ENCODE results near the gene KIF16B. TPM values are rescaled to one million over a fixed set of nuclear protein-coding genes. Genes with fewer than 3 reads are reported as not detected.

KIF16B gene
- total and polyA plus RNA-seq, 2 experiments from 2014 or later: 6.5 to 11.1 TPM

DNA sequence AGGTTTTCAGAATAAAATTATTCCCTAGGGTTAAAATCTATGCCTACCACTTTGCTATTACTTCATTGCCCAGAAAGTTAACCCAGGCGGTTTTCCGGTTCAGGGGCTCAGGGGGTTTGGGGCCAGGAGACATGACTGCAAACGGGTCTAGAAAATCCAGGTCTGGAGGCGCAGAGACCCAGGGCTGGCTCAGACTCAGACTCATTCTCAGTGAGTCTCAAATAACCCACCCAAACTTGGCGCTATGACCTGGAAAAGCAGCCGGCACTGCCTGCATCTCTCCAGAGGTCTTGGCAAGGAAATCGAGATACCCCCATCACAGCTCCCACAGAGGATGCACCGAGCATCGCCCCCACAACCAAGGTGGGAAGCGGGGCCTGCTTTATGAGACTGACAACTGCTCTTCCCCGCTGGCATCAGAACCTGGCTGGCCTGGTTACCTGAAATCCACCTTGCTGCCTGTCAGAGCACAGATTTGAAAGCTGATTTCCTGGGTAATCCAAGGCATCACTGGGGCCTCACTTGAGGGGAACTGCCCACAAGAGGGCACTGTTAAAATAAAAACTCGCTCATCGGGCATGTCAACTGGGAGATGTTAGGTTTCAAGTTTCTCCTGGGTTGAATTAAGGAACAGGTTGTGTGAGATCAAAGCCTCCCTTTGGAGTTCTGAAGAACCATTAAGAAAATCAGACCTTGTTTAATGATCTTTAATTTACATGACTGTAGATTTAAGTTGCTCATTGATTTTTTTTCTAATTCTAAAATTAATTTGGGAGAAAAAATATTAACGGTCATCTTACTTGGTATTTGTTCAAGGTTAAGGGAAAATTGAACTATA is 55.1 kb downstream of the KIF16B start:
- Histone ChIP-seq H3K4me2 (no peak overlapping the region), H2AFZ (no peak overlapping the region), H3F3A (replicated peaks; ENCODE audit: low read depth) (no peaks in the 10 kb centered on the region), H4K20me1 (replicated peaks; ENCODE audit: insufficient read depth) (no peaks in the 10 kb centered on the region), H3K4me3 (no peak overlapping the region), H3K4me1 (ENCODE audit: insufficient read depth) (peaks cover 14% of the 10 kb centered on the region; the same call in 1 of the 2 replicates), H3K27me3 (ENCODE audit: insufficient read depth) (no peaks in the 10 kb centered on the region), H3K27ac (ENCODE audit: low read depth) (no peak overlapping the region), H3K9me2 (ENCODE audit: insufficient read depth) (no peaks in the 10 kb centered on the region), H3K79me2 (replicated peaks; ENCODE audit: insufficient read depth) (no peaks in the 10 kb centered on the region), H3K36me3 (ENCODE audit: insufficient read depth) (no peaks in the 10 kb centered on the region)
- TF ChIP-seq, protein P1, sequence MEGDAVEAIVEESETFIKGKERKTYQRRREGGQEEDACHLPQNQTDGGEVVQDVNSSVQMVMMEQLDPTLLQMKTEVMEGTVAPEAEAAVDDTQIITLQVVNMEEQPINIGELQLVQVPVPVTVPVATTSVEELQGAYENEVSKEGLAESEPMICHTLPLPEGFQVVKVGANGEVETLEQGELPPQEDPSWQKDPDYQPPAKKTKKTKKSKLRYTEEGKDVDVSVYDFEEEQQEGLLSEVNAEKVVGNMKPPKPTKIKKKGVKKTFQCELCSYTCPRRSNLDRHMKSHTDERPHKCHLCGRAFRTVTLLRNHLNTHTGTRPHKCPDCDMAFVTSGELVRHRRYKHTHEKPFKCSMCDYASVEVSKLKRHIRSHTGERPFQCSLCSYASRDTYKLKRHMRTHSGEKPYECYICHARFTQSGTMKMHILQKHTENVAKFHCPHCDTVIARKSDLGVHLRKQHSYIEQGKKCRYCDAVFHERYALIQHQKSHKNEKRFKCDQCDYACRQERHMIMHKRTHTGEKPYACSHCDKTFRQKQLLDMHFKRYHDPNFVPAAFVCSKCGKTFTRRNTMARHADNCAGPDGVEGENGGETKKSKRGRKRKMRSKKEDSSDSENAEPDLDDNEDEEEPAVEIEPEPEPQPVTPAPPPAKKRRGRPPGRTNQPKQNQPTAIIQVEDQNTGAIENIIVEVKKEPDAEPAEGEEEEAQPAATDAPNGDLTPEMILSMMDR (conservative IDR thresholded peaks at IDR 0.05; ENCODE audit: low read depth in 2 of 2): peak; percentile 79 to 83
- TF ChIP-seq CREB1 (CRISPR knock-in tag; IDR thresholded peaks at IDR 0.05; ENCODE audit: low read depth) (no peak), EZH2 (IDR thresholded peaks at IDR 0.05; ENCODE audit: low read depth, unreplicated experiment) (no peak)
- TF ChIP-seq, protein P2, sequence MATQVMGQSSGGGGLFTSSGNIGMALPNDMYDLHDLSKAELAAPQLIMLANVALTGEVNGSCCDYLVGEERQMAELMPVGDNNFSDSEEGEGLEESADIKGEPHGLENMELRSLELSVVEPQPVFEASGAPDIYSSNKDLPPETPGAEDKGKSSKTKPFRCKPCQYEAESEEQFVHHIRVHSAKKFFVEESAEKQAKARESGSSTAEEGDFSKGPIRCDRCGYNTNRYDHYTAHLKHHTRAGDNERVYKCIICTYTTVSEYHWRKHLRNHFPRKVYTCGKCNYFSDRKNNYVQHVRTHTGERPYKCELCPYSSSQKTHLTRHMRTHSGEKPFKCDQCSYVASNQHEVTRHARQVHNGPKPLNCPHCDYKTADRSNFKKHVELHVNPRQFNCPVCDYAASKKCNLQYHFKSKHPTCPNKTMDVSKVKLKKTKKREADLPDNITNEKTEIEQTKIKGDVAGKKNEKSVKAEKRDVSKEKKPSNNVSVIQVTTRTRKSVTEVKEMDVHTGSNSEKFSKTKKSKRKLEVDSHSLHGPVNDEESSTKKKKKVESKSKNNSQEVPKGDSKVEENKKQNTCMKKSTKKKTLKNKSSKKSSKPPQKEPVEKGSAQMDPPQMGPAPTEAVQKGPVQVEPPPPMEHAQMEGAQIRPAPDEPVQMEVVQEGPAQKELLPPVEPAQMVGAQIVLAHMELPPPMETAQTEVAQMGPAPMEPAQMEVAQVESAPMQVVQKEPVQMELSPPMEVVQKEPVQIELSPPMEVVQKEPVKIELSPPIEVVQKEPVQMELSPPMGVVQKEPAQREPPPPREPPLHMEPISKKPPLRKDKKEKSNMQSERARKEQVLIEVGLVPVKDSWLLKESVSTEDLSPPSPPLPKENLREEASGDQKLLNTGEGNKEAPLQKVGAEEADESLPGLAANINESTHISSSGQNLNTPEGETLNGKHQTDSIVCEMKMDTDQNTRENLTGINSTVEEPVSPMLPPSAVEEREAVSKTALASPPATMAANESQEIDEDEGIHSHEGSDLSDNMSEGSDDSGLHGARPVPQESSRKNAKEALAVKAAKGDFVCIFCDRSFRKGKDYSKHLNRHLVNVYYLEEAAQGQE (IDR thresholded peaks at IDR 0.05; ENCODE audit: unreplicated experiment): no peak
- peak; percentile 96 for ATAC-seq
- H3K4me3 Mint-ChIP-seq: no peak overlapping the region
- H3K9me3 Mint-ChIP-seq: no peaks in the 10 kb centered on the region; the same call in 1 of the 3 replicates
- peaks cover 36% of the 10 kb centered on the region for H3K4me1 Mint-ChIP-seq
- H3K36me3 Mint-ChIP-seq (ENCODE audit: low read depth): peaks cover 16% of the 10 kb centered on the region
- no peaks in the 10 kb centered on the region for H3K27me3 Mint-ChIP-seq (ENCODE audit: insufficient read depth, low read depth, poor library complexity)
- peak; percentile 88 for DNase-seq (ENCODE audit: low spot score)
- no peak overlapping the region for H3K27ac Mint-ChIP-seq

DNA sequence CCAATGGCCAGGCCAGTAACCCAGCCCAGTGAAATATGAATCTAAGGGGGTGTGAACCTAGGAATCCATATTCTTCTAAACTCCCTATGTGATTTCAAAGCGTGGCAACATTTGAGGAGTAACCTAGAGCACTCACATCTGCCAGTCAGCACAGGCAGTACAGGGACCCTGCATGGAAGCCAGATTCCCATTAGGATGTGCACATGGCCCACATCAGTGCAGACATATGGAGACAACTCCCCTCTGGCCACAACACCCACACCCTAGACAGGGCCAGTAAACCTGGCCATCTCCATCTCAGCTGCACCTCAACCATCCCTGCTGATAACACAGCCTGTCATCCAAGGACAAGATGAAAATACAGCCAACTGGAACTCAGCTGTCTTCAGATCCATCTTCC is 56.5 kb downstream of the KIF16B start:
- Mint-ChIP-seq H3K36me3 (ENCODE audit: low read depth) (peaks cover 9% of the 10 kb centered on the region), H3K9me3 (no peaks in the 10 kb centered on the region; the same call in 2 of the 3 replicates), H3K4me1 (peaks cover 36% of the 10 kb centered on the region), H3K4me3 (no peak overlapping the region), H3K27me3 (ENCODE audit: insufficient read depth, low read depth, poor library complexity) (no peaks in the 10 kb centered on the region), H3K27ac (no peak overlapping the region)
- DNase-seq (ENCODE audit: low spot score) (no peak), ATAC-seq (no peak)
- no peak overlapping the region for H3K27ac ChIP-seq (ENCODE audit: low read depth)
- H3K4me1 ChIP-seq (ENCODE audit: insufficient read depth): peaks cover 14% of the 10 kb centered on the region; the same call in 1 of the 2 replicates
- no peak overlapping the region for H3K4me2 ChIP-seq
- H3K79me2 ChIP-seq (replicated peaks; ENCODE audit: insufficient read depth): no peaks in the 10 kb centered on the region
- no peaks in the 10 kb centered on the region for H4K20me1 ChIP-seq (replicated peaks; ENCODE audit: insufficient read depth)
- no peaks in the 10 kb centered on the region for H3F3A ChIP-seq (replicated peaks; ENCODE audit: low read depth)
- no peaks in the 10 kb centered on the region for H3K9me2 ChIP-seq (ENCODE audit: insufficient read depth)
- no peaks in the 10 kb centered on the region for H3K27me3 ChIP-seq (ENCODE audit: insufficient read depth)
- H3K36me3 ChIP-seq (ENCODE audit: insufficient read depth): no peaks in the 10 kb centered on the region
- H2AFZ ChIP-seq: no peak overlapping the region
- H3K4me3 ChIP-seq: no peak overlapping the region
- TF ChIP-seq, protein P2 (IDR thresholded peaks at IDR 0.05; ENCODE audit: unreplicated experiment): no peak
- TF ChIP-seq, protein P1 (conservative IDR thresholded peaks at IDR 0.05; ENCODE audit: low read depth in 2 of 2): no peak
- TF ChIP-seq POLR2AphosphoS5 (IDR thresholded peaks at IDR 0.05; ENCODE audit: low read depth): no peak
- TF ChIP-seq, protein P3, sequence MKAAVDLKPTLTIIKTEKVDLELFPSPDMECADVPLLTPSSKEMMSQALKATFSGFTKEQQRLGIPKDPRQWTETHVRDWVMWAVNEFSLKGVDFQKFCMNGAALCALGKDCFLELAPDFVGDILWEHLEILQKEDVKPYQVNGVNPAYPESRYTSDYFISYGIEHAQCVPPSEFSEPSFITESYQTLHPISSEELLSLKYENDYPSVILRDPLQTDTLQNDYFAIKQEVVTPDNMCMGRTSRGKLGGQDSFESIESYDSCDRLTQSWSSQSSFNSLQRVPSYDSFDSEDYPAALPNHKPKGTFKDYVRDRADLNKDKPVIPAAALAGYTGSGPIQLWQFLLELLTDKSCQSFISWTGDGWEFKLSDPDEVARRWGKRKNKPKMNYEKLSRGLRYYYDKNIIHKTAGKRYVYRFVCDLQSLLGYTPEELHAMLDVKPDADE (IDR thresholded peaks at IDR 0.05): no peak
- TF ChIP-seq NANOG (IDR thresholded peaks at IDR 0.05; ENCODE audit: borderline replicate concordance): no peak

Measured in GM23338 (cell line).